Tibial artery (tissue), 4 donors: ENCODE measurements around the gene CPD.

Experiments
- DNase-seq, 2 donors: peaks; one replicate each; pipeline ENCODE4 v3.0.0-alpha.2; 2019
- H3K27ac ChIP-seq, 2 donors: fragments of 200-600 bp; sonication (generic) in 1 of 2; 1 replicate in 1 of 2; 2 replicates in 1 of 2; pipeline ENCODE4 v1.5.1; 2018 to 2019; ENCODE audit warnings: mild to moderate bottlenecking in 1 of 2
- H3K27me3 ChIP-seq, 2 donors: fragments of 200-600 bp; sonication (generic) in 1 of 2; one replicate each; pipeline versions ENCODE4 v1.5.1 to v1.6.0; 2016 to 2019
- H3K36me3 ChIP-seq, 3 donors: fragments of 200-600 bp; sonication (generic) in 2 of 3; one replicate each; pipeline ENCODE4 v1.5.1; 2016 to 2019; ENCODE audit warnings: mild to moderate bottlenecking in 2 of 3
- H3K4me1 ChIP-seq, 4 donors: fragments of 200-600 bp; sonication (generic) in 2 of 4; 1 replicate in 3 of 4; 2 replicates in 1 of 4; pipeline ENCODE4 v1.5.1; 2016 to 2019
- H3K4me3 ChIP-seq, 2 donors: fragments of 200-600 bp; sonication (generic) in 1 of 2; 1 replicate in 1 of 2; 2 replicates in 1 of 2; pipeline ENCODE4 v1.5.1; 2018 to 2019; ENCODE audit warnings: mild to moderate bottlenecking in 2 of 2
- H3K9me3 ChIP-seq, 3 donors: fragments of 200-600 bp; sonication (generic) in 1 of 3; one replicate each; pipeline ENCODE4 v1.5.1; 2016 to 2019
- intact Hi-C: fragments of 100-400 bp; cut with DNase I; formaldehyde crosslinking; loops from one replicate; pipeline ENCODE4 v1.15.0; 2023; ENCODE audit warnings: low total_unique reads
- TF ChIP-seq, protein P1 (sequence below), 2 experiments: fragments of 200-600 bp in 1 of 2; fragments of 450-650 bp in 1 of 2; IDR thresholded peaks; one replicate each; pipeline ENCODE4 v1.5.1; 2017 to 2019; ENCODE audit warnings: antibody characterized with exemption in 2 of 2, mild to moderate bottlenecking in 1 of 2, moderate library complexity in 1 of 2

CPD gene

DNA sequence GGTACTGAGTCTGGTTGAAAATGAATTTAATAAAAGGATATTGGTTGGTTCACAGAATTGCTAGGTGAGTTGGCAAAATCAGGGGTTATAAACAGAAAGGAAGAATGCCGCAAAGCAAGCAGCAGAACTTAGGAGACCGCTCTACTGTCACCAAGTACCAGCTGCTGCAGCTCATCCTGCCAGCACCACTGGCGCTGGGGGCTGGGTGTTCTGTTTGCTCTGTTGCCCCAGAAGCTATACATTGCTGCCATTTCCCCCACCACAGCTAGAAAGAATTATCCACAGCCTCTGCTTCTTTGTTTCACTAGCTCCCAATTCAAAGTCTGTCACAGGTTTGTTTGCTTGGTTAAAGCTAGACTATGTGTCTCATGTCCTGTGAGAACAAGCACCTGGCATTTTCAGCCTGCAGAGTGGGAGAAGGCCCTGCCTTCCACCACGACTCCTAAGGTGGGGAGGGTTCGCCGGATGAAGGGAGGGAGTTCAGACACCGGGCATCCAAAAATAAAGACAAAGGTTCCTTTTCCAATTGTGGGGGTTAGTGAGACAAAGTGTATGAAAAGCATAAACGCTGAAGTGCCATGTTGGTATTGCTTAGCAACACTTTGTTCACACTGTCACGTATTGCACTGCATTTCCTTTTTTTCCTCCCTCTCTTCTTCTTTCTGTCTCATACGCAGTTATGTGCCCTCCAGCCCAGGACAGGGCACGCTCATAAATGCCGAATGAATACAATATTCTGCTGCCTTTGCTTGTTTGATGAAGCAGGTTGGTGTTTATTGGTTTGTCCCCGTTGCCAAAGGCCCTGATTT lies 9.6 kb upstream of the CPD start:
- Histone ChIP-seq H3K4me3 (no peak overlapping the region), H3K9me3 (no peaks in the 10 kb centered on the region), H3K27ac (no peak overlapping the region), H3K27me3 (peaks cover 0 to 5% of the 10 kb centered on the region in 2 donors), H3K36me3 (no peaks in the 10 kb centered on the region), H3K4me1 (no peaks in the 10 kb centered on the region)
- intact Hi-C loops: no loop called here
- TF ChIP-seq, protein P1, sequence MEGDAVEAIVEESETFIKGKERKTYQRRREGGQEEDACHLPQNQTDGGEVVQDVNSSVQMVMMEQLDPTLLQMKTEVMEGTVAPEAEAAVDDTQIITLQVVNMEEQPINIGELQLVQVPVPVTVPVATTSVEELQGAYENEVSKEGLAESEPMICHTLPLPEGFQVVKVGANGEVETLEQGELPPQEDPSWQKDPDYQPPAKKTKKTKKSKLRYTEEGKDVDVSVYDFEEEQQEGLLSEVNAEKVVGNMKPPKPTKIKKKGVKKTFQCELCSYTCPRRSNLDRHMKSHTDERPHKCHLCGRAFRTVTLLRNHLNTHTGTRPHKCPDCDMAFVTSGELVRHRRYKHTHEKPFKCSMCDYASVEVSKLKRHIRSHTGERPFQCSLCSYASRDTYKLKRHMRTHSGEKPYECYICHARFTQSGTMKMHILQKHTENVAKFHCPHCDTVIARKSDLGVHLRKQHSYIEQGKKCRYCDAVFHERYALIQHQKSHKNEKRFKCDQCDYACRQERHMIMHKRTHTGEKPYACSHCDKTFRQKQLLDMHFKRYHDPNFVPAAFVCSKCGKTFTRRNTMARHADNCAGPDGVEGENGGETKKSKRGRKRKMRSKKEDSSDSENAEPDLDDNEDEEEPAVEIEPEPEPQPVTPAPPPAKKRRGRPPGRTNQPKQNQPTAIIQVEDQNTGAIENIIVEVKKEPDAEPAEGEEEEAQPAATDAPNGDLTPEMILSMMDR (IDR thresholded peaks at IDR 0.05): no peak
- DNase-seq: no peak

DNA sequence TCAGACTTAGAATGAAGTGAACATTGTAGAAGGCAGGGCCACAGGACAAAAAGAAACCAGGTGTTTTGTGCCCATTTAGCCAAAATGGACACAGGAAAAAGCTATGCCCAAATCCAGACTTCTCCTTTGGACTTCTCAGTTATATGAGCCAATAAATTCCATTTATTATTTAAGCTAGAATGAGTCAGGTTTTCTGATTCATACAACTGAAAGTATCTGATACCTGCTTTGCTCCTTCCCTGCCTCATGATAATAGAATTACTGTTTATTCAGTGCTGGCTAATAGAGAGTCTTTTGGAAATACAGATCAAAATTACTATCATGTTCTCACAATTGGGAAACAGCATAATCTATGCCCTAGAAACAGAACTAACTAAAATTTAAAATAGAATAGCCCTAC lies 8.7 kb upstream of the CPD start:
- Histone ChIP-seq H3K27me3 (peaks cover 0 to 5% of the 10 kb centered on the region in 2 donors), H3K9me3 (no peaks in the 10 kb centered on the region), H3K36me3 (no peaks in the 10 kb centered on the region), H3K4me3 (no peak overlapping the region), H3K27ac (no peak overlapping the region), H3K4me1 (no peaks in the 10 kb centered on the region)
- intact Hi-C loops: no loop called here
- TF ChIP-seq, protein P1 (IDR thresholded peaks at IDR 0.05): no peak
- DNase-seq: no peak

DNA sequence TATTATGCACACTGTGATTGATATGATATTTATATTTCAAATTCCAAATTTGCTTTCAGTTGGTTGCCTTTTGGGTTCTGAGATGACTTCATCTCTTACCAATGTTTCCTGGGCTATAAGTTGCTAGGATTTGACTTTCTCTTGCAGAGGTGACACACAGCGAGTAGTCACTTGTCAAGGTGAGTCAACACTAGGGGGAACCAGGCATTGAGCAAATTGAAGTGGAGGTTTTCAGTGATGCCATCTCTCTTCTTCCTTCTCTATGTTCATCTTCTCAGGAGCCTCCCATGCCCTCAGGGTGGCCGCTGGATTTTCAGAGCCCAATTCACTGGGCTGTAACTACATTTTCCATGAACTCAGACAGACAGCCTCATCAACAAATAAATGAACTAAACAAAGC lies 6.0 kb upstream of the CPD start:
- intact Hi-C loops: no loop called here
- no peaks in the 10 kb centered on the region for H3K36me3 ChIP-seq
- peaks cover 0 to 5% of the 10 kb centered on the region in 2 donors for H3K27me3 ChIP-seq
- TF ChIP-seq, protein P1 (IDR thresholded peaks at IDR 0.05): no peak
- no peak overlapping the region for H3K27ac ChIP-seq
- DNase-seq: no peak
- no peaks in the 10 kb centered on the region for H3K9me3 ChIP-seq
- H3K4me3 ChIP-seq: no peak overlapping the region
- H3K4me1 ChIP-seq: peaks cover 0 to under 1% (median 0%) of the 10 kb centered on the region in 4 donors

DNA sequence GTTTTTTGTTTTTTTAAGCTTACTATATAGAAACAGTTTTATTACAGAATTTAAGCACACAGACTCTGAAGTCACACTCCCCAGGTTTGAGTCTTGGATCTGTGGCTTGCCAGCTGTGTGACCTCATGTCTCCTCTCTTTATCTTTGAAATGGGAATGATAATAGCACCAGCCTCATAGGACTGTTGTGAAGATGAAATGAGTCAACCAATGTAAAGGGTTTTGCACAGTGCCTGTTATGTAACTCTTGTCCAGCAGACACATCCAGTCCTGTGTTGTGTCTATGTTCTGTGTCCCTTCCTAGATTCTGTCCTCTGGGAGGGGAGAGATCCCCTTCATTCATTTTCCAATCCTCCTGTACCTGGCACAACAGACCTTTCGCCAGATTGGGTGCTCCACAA lies 3.1 kb upstream of the CPD start:
- Histone ChIP-seq H3K4me1 (peaks cover 0 to 12% (median 5%) of the 10 kb centered on the region in 4 donors), H3K27me3 (peaks cover 0 to 5% of the 10 kb centered on the region in 2 donors), H3K9me3 (no peaks in the 10 kb centered on the region), H3K27ac (no peak overlapping the region), H3K4me3 (no peak overlapping the region), H3K36me3 (no peaks in the 10 kb centered on the region)
- TF ChIP-seq, protein P1 (IDR thresholded peaks at IDR 0.05): no peak
- intact Hi-C loops: loop anchor here (5.0 kb wide), 1 partner anchor 83 kb away; the partner anchor contains the start of gene BLMH
- no peak for DNase-seq

DNA sequence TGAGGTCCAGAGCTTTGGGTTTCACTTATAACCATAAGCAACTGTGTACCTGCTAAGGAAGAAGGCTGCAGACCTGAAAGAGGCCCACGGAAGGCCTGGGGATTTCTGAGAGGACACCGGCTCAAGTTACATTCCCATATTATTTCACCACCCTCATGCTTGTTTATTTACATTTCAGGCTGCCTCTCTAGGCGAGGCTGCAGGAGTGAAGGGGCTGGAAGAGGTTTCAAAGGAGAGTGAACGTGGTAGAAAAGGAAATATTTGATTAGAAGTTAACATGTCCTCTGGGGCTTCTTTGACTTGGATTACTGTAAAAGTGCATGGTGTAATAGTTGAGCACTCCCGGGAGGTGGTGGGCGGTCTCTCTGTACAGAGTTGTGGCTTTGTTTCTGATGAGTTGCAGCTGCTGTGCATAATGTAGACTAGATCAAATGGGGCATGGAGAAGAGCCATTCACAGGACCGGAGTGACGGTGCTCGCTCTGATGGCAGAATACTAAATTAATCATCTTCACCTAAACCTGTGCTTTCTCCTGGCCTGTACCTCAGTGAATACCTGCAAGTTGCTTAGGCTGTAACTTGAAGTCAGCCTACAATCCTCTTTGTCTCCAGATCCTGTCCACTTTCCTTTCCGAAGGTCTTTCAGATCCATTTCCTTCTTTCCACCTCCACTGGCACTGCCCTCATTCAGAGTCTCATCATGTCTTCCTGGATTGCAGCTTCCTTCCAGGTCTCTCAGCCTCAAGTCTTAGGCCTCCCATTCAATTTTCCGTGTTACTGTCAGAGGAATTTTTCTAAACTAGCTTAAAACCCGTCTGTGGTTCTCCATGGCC lies 1.9 kb upstream of the CPD start:
- H3K36me3 ChIP-seq: no peaks in the 10 kb centered on the region
- H3K27me3 ChIP-seq: peaks cover 0 to 5% of the 10 kb centered on the region in 2 donors
- H3K27ac ChIP-seq: no peak overlapping the region
- TF ChIP-seq, protein P1 (IDR thresholded peaks at IDR 0.05): no peak
- no peak overlapping the region for H3K4me3 ChIP-seq
- intact Hi-C loops: loop anchor here (5.0 kb wide), 1 partner anchor 85 kb away; the partner anchor contains the start of gene BLMH
- no peaks in the 10 kb centered on the region for H3K9me3 ChIP-seq
- H3K4me1 ChIP-seq: peaks cover 0 to 23% (median 11%) of the 10 kb centered on the region in 4 donors
- DNase-seq: no peak
